H1 (cell line): ENCODE measurements around the gene TMTC2. TPM values are rescaled to one million over a fixed set of nuclear protein-coding genes. Genes with fewer than 3 reads are reported as not detected.

Source experiments
- CTCF ChIA-PET: fragments of 300-600 bp; sonication (Branson Sonifier 250); formaldehyde crosslinking; loops from one replicate; lab custom pipeline; 2021; ENCODE audit not compliant: partially characterized antibody; lab: Charles Lee
- POLR2A ChIA-PET: fragments of 300-600 bp; sonication (Branson Sonifier 250); formaldehyde crosslinking; loops from one replicate; lab custom pipeline; 2021; ENCODE audit warnings: inconsistent platforms; ENCODE audit not compliant: partially characterized antibody; lab: Charles Lee
- DNase-seq, 2 experiments: peaks; one replicate each; pipeline versions ENCODE4 v3.0.0 to v3.0.0-alpha.2; 2010 to 2022; ENCODE audit warnings: low spot score in 2 of 2, low read depth in 1 of 2, mixed read lengths in 1 of 2
- FAIRE-seq: peaks from 2 replicates; lab custom pipeline; 2011; peaks lifted over from hg19 to GRCh38; lab: Jason Lieb, UNC
- H2AFZ ChIP-seq: 2 replicates; pipeline ENCODE4 v1.8.1; 2012; ENCODE audit warnings: low read length, inconsistent platforms
- H2AK5ac ChIP-seq: 2 replicates; pipeline ENCODE4 v1.6.1; 2013; ENCODE audit warnings: low read depth, low read length
- H2BK120ac ChIP-seq: replicated peaks from 2 replicates; pipeline ENCODE3; 2013; ENCODE audit warnings: low read depth, low read length, inconsistent platforms
- H2BK12ac ChIP-seq: 2 replicates; pipeline ENCODE4 v1.6.1; 2013; ENCODE audit warnings: low read depth, low read length
- H2BK15ac ChIP-seq: 2 replicates; pipeline ENCODE4 v1.6.1; 2013; ENCODE audit warnings: low read length
- H2BK20ac ChIP-seq: 2 replicates; pipeline ENCODE4 v1.6.1; 2013; ENCODE audit warnings: low read length
- H2BK5ac ChIP-seq: 2 replicates; pipeline ENCODE4 v1.6.1; 2013; ENCODE audit warnings: low read depth, low read length
- H3K14ac ChIP-seq: 2 replicates; pipeline ENCODE4 v1.6.1; 2013; ENCODE audit warnings: inconsistent platforms; ENCODE audit not compliant: insufficient read length
- H3K18ac ChIP-seq: 2 replicates; pipeline ENCODE4 v1.6.1; 2013; ENCODE audit warnings: low read length; ENCODE audit errors: extremely low read depth
- H3K23ac ChIP-seq: 2 replicates; pipeline ENCODE4 v1.6.1; 2013; ENCODE audit warnings: inconsistent platforms; ENCODE audit not compliant: insufficient read length
- H3K23me2 ChIP-seq: 2 replicates; pipeline ENCODE4 v1.6.1; 2013; ENCODE audit warnings: low read depth, low read length
- H3K27ac ChIP-seq: 2 replicates; pipeline ENCODE4 v1.6.1; 2011; ENCODE audit warnings: low read depth, low read length, inconsistent platforms
- H3K27me3 ChIP-seq, 4 experiments: replicated peaks in 1 of 4; 1 replicate in 1 of 4; 2 replicates in 3 of 4; pipeline versions ENCODE4 v1.6.1 to v1.8.1; 2011 to 2013; ENCODE audit warnings: low read length in 3 of 4, mild to moderate bottlenecking in 3 of 4, inconsistent platforms in 2 of 4, mixed read lengths in 2 of 4, moderate library complexity in 1 of 4; ENCODE audit not compliant: control insufficient read depth in 3 of 4, insufficient read depth in 3 of 4; ENCODE audit errors: extremely low read depth in 1 of 4
- H3K36me3 ChIP-seq, 4 experiments: 2 replicates each; pipeline versions ENCODE4 v1.6.1 to v1.8.1; 2011 to 2013; ENCODE audit warnings: mild to moderate bottlenecking in 4 of 4, low read length in 3 of 4, moderate library complexity in 2 of 4, control low read depth in 1 of 4, inconsistent platforms in 1 of 4; ENCODE audit not compliant: insufficient read depth in 4 of 4, control insufficient read depth in 2 of 4
- H3K4ac ChIP-seq: replicated peaks from 2 replicates; pipeline ENCODE3; 2013; ENCODE audit warnings: low read length, low read depth, mixed read lengths, inconsistent platforms; ENCODE audit not compliant: insufficient read length
- H3K4me1 ChIP-seq, 4 experiments: replicated peaks in 1 of 4; 1 replicate in 1 of 4; 2 replicates in 3 of 4; pipeline versions ENCODE4 v1.6.1 to v1.8.1; 2011 to 2013; ENCODE audit warnings: low read length in 3 of 4, inconsistent platforms in 2 of 4, mixed read lengths in 1 of 4; ENCODE audit not compliant: insufficient read depth in 4 of 4, control insufficient read depth in 3 of 4
- H3K4me2 ChIP-seq, 2 experiments: 2 replicates each; pipeline versions ENCODE4 v1.6.1 to v1.8.1; 2011 to 2013; ENCODE audit warnings: low read depth in 2 of 2, low read length in 2 of 2, control low read depth in 1 of 2, inconsistent platforms in 1 of 2, mild to moderate bottlenecking in 1 of 2; ENCODE audit not compliant: insufficient read depth in 1 of 2
- H3K4me3 ChIP-seq, 4 experiments: fragments of 200-600, 300-600 bp in 1 of 4; sonication (generic), shearing (Covaris generic), sonication (Bioruptor Twin) in 1 of 4; 2 replicates each; pipeline versions ENCODE4 v1.5.1 to v1.8.1; 2011 to 2016; ENCODE audit warnings: low read length in 4 of 4, low read depth in 3 of 4, control low read depth in 2 of 4, inconsistent platforms in 2 of 4, mild to moderate bottlenecking in 2 of 4, mixed read lengths in 1 of 4, moderate library complexity in 1 of 4; ENCODE audit not compliant: insufficient read depth in 2 of 4; ENCODE audit errors: extremely low read depth in 1 of 4
- H3K56ac ChIP-seq: replicated peaks from 2 replicates; pipeline ENCODE3; 2013; ENCODE audit warnings: low read depth, mild to moderate bottlenecking, mixed read lengths, low read length, inconsistent platforms; ENCODE audit not compliant: insufficient read length
- H3K79me1 ChIP-seq: 2 replicates; pipeline ENCODE4 v1.6.1; 2013; ENCODE audit warnings: low read depth, low read length, control low read depth
- H3K79me2 ChIP-seq, 2 experiments: 2 replicates each; pipeline versions ENCODE4 v1.6.1 to v1.8.1; 2012 to 2013; ENCODE audit warnings: low read length in 2 of 2, mild to moderate bottlenecking in 2 of 2, inconsistent platforms in 1 of 2; ENCODE audit not compliant: insufficient read depth in 2 of 2, control insufficient read depth in 1 of 2
- H3K9ac ChIP-seq, 4 experiments: replicated peaks in 1 of 4; 1 replicate in 1 of 4; 2 replicates in 3 of 4; pipeline versions ENCODE4 v1.6.1 to v1.8.1; 2011 to 2013; ENCODE audit warnings: low read depth in 3 of 4, low read length in 3 of 4, control low read depth in 2 of 4, mild to moderate bottlenecking in 2 of 4, moderate library complexity in 2 of 4, inconsistent platforms in 1 of 4; ENCODE audit errors: extremely low read depth in 1 of 4
- H3K9me3 ChIP-seq, 2 experiments: 2 replicates each; pipeline versions ENCODE4 v1.6.1 to v1.8.1; 2012 to 2013; ENCODE audit warnings: mild to moderate bottlenecking in 2 of 2, moderate library complexity in 2 of 2, control low read depth in 1 of 2, inconsistent platforms in 1 of 2, low read depth in 1 of 2, low read length in 1 of 2, mixed read lengths in 1 of 2; ENCODE audit not compliant: insufficient read depth in 2 of 2
- H4K20me1 ChIP-seq, 2 experiments: replicated peaks in 1 of 2; 2 replicates each; pipeline versions ENCODE3 to v1.8.1; 2011 to 2013; ENCODE audit warnings: inconsistent platforms in 2 of 2, low read length in 2 of 2, mild to moderate bottlenecking in 1 of 2; ENCODE audit not compliant: insufficient read depth in 2 of 2, control insufficient read depth in 1 of 2
- H4K5ac ChIP-seq: 2 replicates; pipeline ENCODE4 v1.6.1; 2013; ENCODE audit warnings: low read length, low read depth, mixed read lengths, inconsistent platforms; ENCODE audit not compliant: insufficient read length
- H4K8ac ChIP-seq: 2 replicates; pipeline ENCODE4 v1.8.0; 2013; ENCODE audit warnings: mild to moderate bottlenecking, moderate library complexity, low read length, inconsistent platforms; ENCODE audit not compliant: insufficient read depth; ENCODE audit errors: extremely low read depth
- H4K91ac ChIP-seq: replicated peaks from 2 replicates; pipeline ENCODE3; 2013; ENCODE audit warnings: low read length, mixed read lengths, inconsistent platforms; ENCODE audit not compliant: insufficient read length
- ATF2 ChIP-seq: IDR thresholded peaks from 2 replicates; pipeline ENCODE4 v1.6.1; 2012; ENCODE audit warnings: low read length, inconsistent platforms
- BCL11A ChIP-seq, 2 experiments: IDR thresholded peaks; one replicate each; pipeline ENCODE4 v1.6.1; 2011; ENCODE audit warnings: low read depth in 2 of 2, low read length in 2 of 2, mild to moderate bottlenecking in 2 of 2
- CBX5 ChIP-seq: fragments of 300-800, 300-1000 bp; sonication (generic); IDR thresholded peaks from 2 replicates; pipeline ENCODE4 v1.7.1; 2016; ENCODE audit warnings: antibody characterized with exemption, low read length, low read depth
- CHD1 ChIP-seq: IDR thresholded peaks from 2 replicates; pipeline ENCODE4 v1.6.1; 2012; ENCODE audit warnings: low read depth, low read length, improper control_type of control experiment
- CTBP2 ChIP-seq: IDR thresholded peaks from 2 replicates; pipeline ENCODE4 v1.7.0; 2011; ENCODE audit warnings: borderline replicate concordance, mild to moderate bottlenecking, moderate library complexity, mixed read lengths, low read length; ENCODE audit not compliant: insufficient read depth, insufficient read length
- GABPA ChIP-seq: IDR thresholded peaks from 2 replicates; pipeline ENCODE4 v1.6.1; 2011; ENCODE audit warnings: mild to moderate bottlenecking, low read length, moderate library complexity, borderline replicate concordance; ENCODE audit not compliant: insufficient read depth
- WGBS, 2 experiments: shearing (Covaris generic) in 1 of 2; methylation state at CpG; one replicate each; pipeline versions ENCODE4 v1.1.6 to v1.1.7; 2013 to 2015; ENCODE audit warnings: low lambda C conversion rate in 2 of 2, mixed read lengths in 2 of 2, inconsistent platforms in 1 of 2, low coverage in 1 of 2, missing lambda C conversion rate in 1 of 2; ENCODE audit not compliant: insufficient replicate concordance in 2 of 2, insufficient coverage in 1 of 2, insufficient read length in 1 of 2; ENCODE audit errors: extremely low coverage in 1 of 2, missing lambda C conversion rate in 1 of 2; 5-methylcytosine and 5-hydroxymethylcytosine counted together
- polyA plus RNA-seq, 7 experiments: library from polyadenylated mRNA; depleted of rRNA in 3 of 7; stranded (reverse) in 5 of 7; unstranded in 2 of 7; fragments of >200 nt in 5 of 7; fragments of 200-250 nt in 2 of 7; gene quantifications; 1 replicate in 5 of 7; 2 replicates in 1 of 7; 4 replicates in 1 of 7; pipeline versions ENCODE4 v1.2.1 to v1.2.3, GENCODE V29; 2011 to 2013; ENCODE audit warnings: missing spikeins in 2 of 7, mixed read lengths in 2 of 7
- total RNA-seq: library from RNA; stranded (reverse); fragmentation: NEBNext Ultra II Directional; extraction: Animal tissue kit (Norgen Biotek cat#: 25700); gene quantifications from 2 replicates; pipeline ENCODE4 v1.2.1, GENCODE V29; 2021

The TMTC2 gene
- total and polyA plus RNA-seq, 2 of the 8 experiments (the other 6 are each of a cell fraction or from before 2014, with no cell fraction given), result 2.3 to 3.9 TPM

- Histone ChIP-seq H4K8ac (no peak overlapping the region), H3K4me1 (no peaks in the 10 kb centered on the region), H3K79me2 (no peaks in the 10 kb centered on the region), H4K20me1 (no peaks in the 10 kb centered on the region), H3K4me3 (no peak overlapping the region), H4K5ac (no peak overlapping the region), H3K14ac (no peak overlapping the region), H2AFZ (no peak overlapping the region), H3K56ac (no peak overlapping the region), H3K27me3 (peaks cover 0 to 1% (median 0%) of the 10 kb centered on the region in 4 experiments; a peak in 1 of 7 replicates), H3K36me3 (no peaks in the 10 kb centered on the region), H2BK20ac (no peak overlapping the region), H2AK5ac (no peak overlapping the region), H2BK120ac (no peak overlapping the region), H4K91ac (no peak overlapping the region), H3K23ac (no peak overlapping the region), H2BK12ac (no peak overlapping the region), H3K18ac (no peak overlapping the region), H2BK5ac (no peak overlapping the region), H3K79me1 (no peaks in the 10 kb centered on the region; the same call in 1 of the 2 replicates), H2BK15ac (no peak overlapping the region), H3K9ac (no peak overlapping the region), H3K23me2 (no peaks in the 10 kb centered on the region), H3K9me3 (no peaks in the 10 kb centered on the region), H3K4me2 (no peak overlapping the region), H3K27ac (no peak overlapping the region), H3K4ac (no peak overlapping the region)
- TF ChIP-seq CTBP2 (no peak), ATF2 (no peak), BCL11A (IDR thresholded peaks at IDR 0.05; ENCODE audit: low read depth in 2 of 2, low read length in 2 of 2) (no peak), CHD1 (no peak), GABPA (no peak), CBX5 (no peak)
- 87% methylated on average over 5 of the region's 5 CpGs; no CpG with 5 or more reads in 1 of the 2 experiments for WGBS, 2 experiments
- CTCF ChIA-PET, result interaction anchor here (1.0 to 2.4 kb wide), 3 partner anchors 11 to 37 kb away, joined by 3 to 8 read pairs (median 6); no protein-coding TSS in a partner anchor
- DNase-seq (no peak), FAIRE-seq (no peak)
- POLR2A ChIA-PET, result no interaction called here
These were observed 79.4 kb downstream of the TMTC2 start for GRCh38 chr12:82765971-82766705.
